ENCODE data around the gene ERCC6L2. TPM values are rescaled to one million over a fixed set of nuclear protein-coding genes. Genes with fewer than 3 reads are reported as not detected.

The ERCC6L2 gene
- total RNA-seq, 2 experiments from 2014 or later: 30.8 to 31.3 TPM

GRCh38 chr9:95991326-95991725 lies 115.8 kb downstream of the ERCC6L2 start:
- Mint-ChIP-seq H3K27me3 (no peaks in the 10 kb centered on the region), H3K27ac (no peak overlapping the region), H3K4me3 (no peak overlapping the region), H3K4me1 (ENCODE audit: low read depth) (no peaks in the 10 kb centered on the region), H3K36me3 (ENCODE audit: low read depth) (peaks cover 60% of the 10 kb centered on the region), H3K9me3 (no peaks in the 10 kb centered on the region)
- H3K27me3 ChIP-seq (ENCODE audit: control insufficient read depth in 1 of 2, insufficient read depth in 2 of 2, low read length in 2 of 2): no peaks in the 10 kb centered on the region
- ATAC-seq (ENCODE audit: poor library complexity): no peak
- TF ChIP-seq CTCF (IDR thresholded peaks at IDR 0.05): no peak
- H3K4me1 ChIP-seq (ENCODE audit: insufficient read depth, low read length): no peaks in the 10 kb centered on the region
- CTCF ChIA-PET: no interaction called here
- no peak for DNase-seq
- H3K9me3 ChIP-seq (ENCODE audit: control insufficient read depth in 1 of 2, insufficient read depth in 1 of 2, low read length in 2 of 2): no peaks in the 10 kb centered on the region
- no peak overlapping the region for H3K27ac ChIP-seq (ENCODE audit: low read depth in 1 of 2, low read length in 2 of 2)
- POLR2A ChIA-PET: no interaction called here
- H3K4me3 ChIP-seq (ENCODE audit: low read length): no peak overlapping the region
- intact Hi-C loops (cut with DNase I, micrococcal nuclease): no loop called here
- peaks cover 15% of the 10 kb centered on the region for H3K36me3 ChIP-seq (ENCODE audit: insufficient read depth, low read length)

DNA sequence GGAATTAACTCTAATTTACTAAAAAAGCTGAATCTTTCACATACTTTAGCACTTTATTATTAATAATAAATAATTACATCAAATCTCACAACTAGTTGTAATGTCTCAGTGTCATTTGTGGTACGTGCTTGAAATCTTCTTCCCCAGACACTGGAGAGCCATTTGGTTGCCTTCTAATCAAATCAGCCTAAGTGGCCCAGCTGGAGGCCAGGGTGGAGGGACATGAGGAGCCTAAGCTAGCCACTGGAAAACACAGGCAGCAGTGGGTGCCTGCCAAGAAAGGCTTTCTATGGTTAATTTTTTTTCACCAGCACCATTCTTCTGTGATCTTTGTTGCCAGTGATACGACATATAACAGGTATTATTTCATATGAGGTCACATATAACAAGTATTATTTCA lies 117.0 kb downstream of the ERCC6L2 start:
- no peak for ATAC-seq (ENCODE audit: poor library complexity)
- no peaks in the 10 kb centered on the region for H3K9me3 ChIP-seq (ENCODE audit: control insufficient read depth in 1 of 2, insufficient read depth in 1 of 2, low read length in 2 of 2)
- CTCF ChIA-PET: no interaction called here

GRCh38 chr9:95993337-95993736 lies 117.8 kb downstream of the ERCC6L2 start:
- no peaks in the 10 kb centered on the region for H3K4me1 Mint-ChIP-seq (ENCODE audit: low read depth)
- Histone ChIP-seq H3K27ac (ENCODE audit: low read depth in 1 of 2, low read length in 2 of 2) (no peak overlapping the region), H3K27me3 (ENCODE audit: control insufficient read depth in 1 of 2, insufficient read depth in 2 of 2, low read length in 2 of 2) (no peaks in the 10 kb centered on the region), H3K4me1 (ENCODE audit: insufficient read depth, low read length) (no peaks in the 10 kb centered on the region), H3K4me3 (ENCODE audit: low read length) (no peak overlapping the region), H3K9me3 (ENCODE audit: control insufficient read depth in 1 of 2, insufficient read depth in 1 of 2, low read length in 2 of 2) (no peaks in the 10 kb centered on the region), H3K36me3 (ENCODE audit: insufficient read depth, low read length) (peaks cover 10% of the 10 kb centered on the region)
- no peak for TF ChIP-seq CTCF (IDR thresholded peaks at IDR 0.05)
- H3K9me3 Mint-ChIP-seq: no peaks in the 10 kb centered on the region
- peaks cover 62% of the 10 kb centered on the region for H3K36me3 Mint-ChIP-seq (ENCODE audit: low read depth)
- CTCF ChIA-PET: no interaction called here
- no peak overlapping the region for H3K27ac Mint-ChIP-seq
- no peak for DNase-seq
- no peak for ATAC-seq (ENCODE audit: poor library complexity)
- intact Hi-C loops (cut with DNase I, micrococcal nuclease): no loop called here
- no peak overlapping the region for H3K4me3 Mint-ChIP-seq
- H3K27me3 Mint-ChIP-seq: no peaks in the 10 kb centered on the region
- POLR2A ChIA-PET: no interaction called here

More for the DNA sequence above, 117.0 kb downstream of the ERCC6L2 start:
- Histone ChIP-seq H3K4me1 (ENCODE audit: insufficient read depth, low read length) (no peaks in the 10 kb centered on the region), H3K27ac (ENCODE audit: low read depth in 1 of 2, low read length in 2 of 2) (no peak overlapping the region), H3K4me3 (ENCODE audit: low read length) (no peak overlapping the region), H3K27me3 (ENCODE audit: control insufficient read depth in 1 of 2, insufficient read depth in 2 of 2, low read length in 2 of 2) (no peaks in the 10 kb centered on the region), H3K36me3 (ENCODE audit: insufficient read depth, low read length) (peaks cover 12% of the 10 kb centered on the region)
- intact Hi-C loops (cut with DNase I, micrococcal nuclease): no loop called here
- H3K27me3 Mint-ChIP-seq: no peaks in the 10 kb centered on the region
- DNase-seq: no peak
- H3K4me1 Mint-ChIP-seq (ENCODE audit: low read depth): no peaks in the 10 kb centered on the region
- TF ChIP-seq CTCF (IDR thresholded peaks at IDR 0.05): no peak
- no peaks in the 10 kb centered on the region for H3K9me3 Mint-ChIP-seq
- H3K36me3 Mint-ChIP-seq (ENCODE audit: low read depth): peaks cover 61% of the 10 kb centered on the region
- no peak overlapping the region for H3K4me3 Mint-ChIP-seq
- POLR2A ChIA-PET: no interaction called here
- H3K27ac Mint-ChIP-seq: no peak overlapping the region
